GM18511 (cell line): Measurements from ENCODE around the gene TINAGL1.

Source experiments
- ATAC-seq: cut with Tn5 transposase; IDR thresholded peaks from one replicate; pipeline ENCODE4 v1.9.1; 2021; ENCODE audit warnings: mild to moderate bottlenecking, moderate library complexity; ENCODE audit not compliant: unreplicated experiment

The TINAGL1 gene

GRCh38 chr1:31568895-31569595 is 7.3 kb upstream of the TINAGL1 start:
- no peak for ATAC-seq

- no peak for ATAC-seq
Observed at GRCh38 chr1:31569596-31570173, 6.6 kb upstream of the TINAGL1 start.

GRCh38 chr1:31570228-31570627 is 6.1 kb upstream of the TINAGL1 start:
- no peak for ATAC-seq

DNA sequence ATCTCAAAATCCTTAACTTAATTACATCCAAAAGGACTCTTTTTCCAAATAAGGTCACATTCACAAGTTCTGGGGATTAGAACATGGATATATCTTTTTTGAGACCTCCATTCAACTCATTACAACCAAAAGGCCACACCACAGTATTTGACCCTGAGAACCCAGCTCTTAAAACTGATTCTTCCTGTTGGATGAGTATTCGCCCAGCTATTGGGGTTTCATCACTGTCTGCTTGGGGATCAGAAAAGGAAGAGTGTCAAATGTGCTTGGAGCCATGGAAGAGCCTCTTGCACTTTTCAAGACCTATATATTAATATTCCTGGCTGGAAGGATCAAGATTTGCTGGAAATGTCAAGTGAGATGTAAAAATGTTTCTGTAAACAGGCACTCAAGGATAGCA is 5.4 kb upstream of the TINAGL1 start:
- no peak for ATAC-seq

GRCh38 chr1:31571340-31572295 is 4.7 kb upstream of the TINAGL1 start:
- no peak for ATAC-seq

DNA sequence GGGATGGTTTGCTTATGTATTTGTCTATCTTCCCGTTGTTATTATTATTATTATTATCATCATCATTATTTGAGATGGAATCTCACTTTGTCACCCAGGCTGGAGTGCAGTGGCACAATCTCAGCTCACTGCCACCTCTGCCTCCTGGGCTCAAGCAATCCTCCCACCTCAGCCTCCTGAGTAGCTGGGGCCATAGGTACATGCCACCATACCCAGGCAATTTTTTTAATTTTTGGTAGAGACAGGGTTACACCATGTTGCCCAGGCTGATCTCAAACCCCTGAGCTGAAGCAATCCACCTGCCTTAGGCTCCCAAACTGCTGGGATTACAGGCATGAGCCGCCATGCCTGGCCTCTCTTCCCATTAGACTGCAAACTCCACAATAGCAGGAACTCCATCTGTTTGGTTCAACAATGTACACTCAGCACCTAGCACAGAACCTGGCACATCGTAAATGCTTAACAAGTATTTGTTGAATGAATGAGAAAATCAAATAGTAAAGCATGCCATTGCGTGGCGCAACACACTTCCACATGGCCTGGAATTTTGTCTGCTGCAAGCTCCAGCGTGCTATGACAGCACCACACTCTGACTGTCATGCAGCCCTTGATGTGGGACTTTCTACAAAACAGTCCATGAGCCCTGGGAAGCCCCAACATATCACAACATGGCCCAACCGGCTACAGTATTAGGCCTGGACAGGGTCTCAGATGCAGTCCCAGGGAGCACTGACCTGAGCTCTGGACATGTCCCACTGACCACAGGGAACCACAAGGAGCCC is 3.8 kb upstream of the TINAGL1 start:
- no peak for ATAC-seq

DNA sequence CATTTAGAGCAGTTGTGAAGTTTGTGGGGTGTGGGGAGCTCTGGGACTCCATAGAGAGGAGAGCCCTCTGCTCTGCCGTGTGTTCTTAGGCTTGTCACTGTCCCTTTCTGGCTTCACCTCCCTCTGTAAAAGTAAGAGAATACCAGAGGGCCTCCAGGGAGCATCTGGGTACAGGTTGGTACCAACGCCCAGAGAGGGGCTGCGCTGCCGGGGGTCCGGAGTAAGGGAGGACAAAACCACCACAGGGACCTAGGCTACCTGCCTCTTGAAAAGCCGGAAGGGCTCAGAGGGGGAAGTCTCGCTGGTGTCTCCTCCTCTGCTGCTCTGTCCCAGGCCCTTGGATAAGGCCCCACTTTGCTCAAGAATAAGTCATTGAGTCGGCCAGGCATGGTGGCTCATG is 3.1 kb upstream of the TINAGL1 start:
- ATAC-seq: no peak

GRCh38 chr1:31574749-31575368 is 1.5 kb upstream of the TINAGL1 start:
- no peak for ATAC-seq

DNA sequence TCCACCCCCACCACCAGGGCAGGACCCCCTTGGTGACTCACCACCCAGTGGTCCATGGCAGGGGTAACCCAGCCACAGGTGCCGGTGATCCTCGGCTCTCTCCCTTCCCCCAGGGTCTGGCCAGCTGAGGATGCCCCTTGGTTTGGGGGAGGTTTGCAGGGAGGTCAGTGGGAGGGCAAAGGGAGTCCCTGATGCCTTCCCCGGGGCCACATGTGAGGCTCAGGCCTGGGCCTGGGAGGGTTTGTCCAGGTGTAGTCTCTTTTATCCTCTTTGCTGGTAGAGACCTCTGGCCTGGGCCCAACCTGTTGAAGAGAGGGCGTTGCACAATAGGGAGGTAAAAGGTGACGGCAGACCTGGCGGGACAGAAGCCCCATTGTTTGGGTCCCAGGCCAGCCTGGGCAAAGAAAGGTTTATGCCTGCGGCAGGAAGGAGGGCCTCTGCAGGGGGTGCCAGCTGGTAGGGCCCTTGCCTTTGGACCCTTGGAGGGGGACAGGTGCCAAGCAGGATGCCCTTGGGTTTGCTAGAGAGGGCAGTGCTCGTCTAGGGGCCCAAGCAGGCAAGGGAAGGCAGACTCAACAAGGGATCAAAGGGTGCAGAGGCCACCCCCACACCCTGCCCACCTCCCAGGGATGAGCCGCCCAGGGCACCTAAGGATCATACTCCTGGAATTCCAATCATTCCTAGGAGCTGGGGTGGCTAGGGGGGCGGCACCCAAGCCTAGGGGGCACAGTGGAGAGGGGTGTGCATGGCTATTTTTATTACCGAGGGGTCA is 760 bp upstream of the TINAGL1 start:
- ATAC-seq: no peak

- ATAC-seq: no peak
Observed at GRCh38 chr1:31576743-31577455, 584 bp downstream of the TINAGL1 start.

GRCh38 chr1:31577515-31578192 is 1.3 kb downstream of the TINAGL1 start:
- no peak for ATAC-seq

- ATAC-seq: no peak
Observed at GRCh38 chr1:31579374-31579773, 3.1 kb downstream of the TINAGL1 start.

GRCh38 chr1:31580513-31580870 is 4.2 kb downstream of the TINAGL1 start:
- ATAC-seq: no peak

GRCh38 chr1:31580891-31581603 is 4.7 kb downstream of the TINAGL1 start:
- no peak for ATAC-seq

- ATAC-seq: no peak
Observed at GRCh38 chr1:31581821-31582810, 5.8 kb downstream of the TINAGL1 start.

GRCh38 chr1:31583082-31583994 is 7.0 kb downstream of the TINAGL1 start:
- ATAC-seq: no peak
